KG1 (cell line): ENCODE data around the gene YWHAQ.
A peak's percentile ranks its signal among the peaks of the same experiment; 100 is the strongest.
"Not testable (repeated sequence)": the region's sequence is repeated elsewhere in the genome, so short reads cannot be mapped to it uniquely, and the experiment has no call there.

Experiments
- DNase-seq: peaks from one replicate; lab custom pipeline; 2025; lab: John Stamatoyannopoulos, UW

The YWHAQ gene

DNA sequence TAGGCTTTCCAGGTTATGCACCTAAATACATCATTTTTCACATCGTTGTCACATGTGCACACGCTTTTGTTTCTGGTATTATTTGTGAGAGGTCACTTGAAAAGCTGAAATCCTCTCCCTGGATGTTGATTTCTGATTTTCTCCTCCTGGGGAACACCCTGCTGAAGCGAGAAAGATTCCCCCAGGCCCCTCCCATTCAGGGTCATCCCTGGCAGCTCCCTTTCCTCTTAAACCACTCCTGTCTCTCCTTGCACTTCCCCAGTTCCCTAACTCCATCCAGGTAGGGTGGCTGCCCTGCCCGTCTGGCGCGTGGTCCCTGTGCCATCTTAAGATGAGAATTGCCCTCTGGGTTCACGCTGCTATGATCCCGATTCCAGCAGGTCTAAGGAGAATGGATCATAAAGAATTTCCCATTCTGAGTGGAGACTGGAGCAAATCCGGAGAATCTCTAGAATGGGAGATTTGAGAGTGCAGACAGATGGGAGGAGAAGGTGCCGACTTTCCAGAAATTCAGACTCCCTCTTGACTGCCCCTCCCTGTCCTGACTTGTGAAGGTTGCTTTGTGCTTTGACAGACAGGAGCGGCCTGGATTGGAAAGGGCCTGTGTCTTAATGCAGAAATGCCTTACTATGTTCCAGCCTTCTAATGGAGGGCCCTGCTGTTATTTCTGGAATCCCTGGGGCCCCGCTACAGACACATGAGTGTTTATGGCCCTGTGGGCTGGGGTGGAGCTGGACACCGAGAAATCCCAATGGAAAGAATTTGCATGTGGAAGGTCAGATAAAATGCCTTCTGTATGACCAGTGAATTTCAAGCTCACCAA, 1.3 kb upstream of the YWHAQ start:
- no peak for DNase-seq

DNA sequence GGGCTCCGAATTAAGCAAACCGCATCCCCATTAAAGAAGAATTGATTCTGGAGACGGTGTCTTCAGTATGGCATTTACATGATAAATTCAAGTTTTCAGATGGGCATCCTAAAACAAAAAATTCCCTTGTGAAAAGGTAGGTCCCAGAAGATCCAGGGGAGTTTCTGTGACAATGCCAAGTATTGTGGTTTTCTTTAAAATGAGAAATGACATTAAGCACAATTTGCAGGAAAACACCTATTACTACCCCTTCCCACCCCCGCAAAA, 689 bp upstream of the YWHAQ start:
- DNase-seq = no peak

- DNase-seq = no peak
These were observed 571 bp downstream of the YWHAQ start for GRCh38 chr2:9630117-9630735.

GRCh38 chr2:9629222-9630116, 1.3 kb downstream of the YWHAQ start:
- DNase-seq = peak; percentile 33

- no peak for DNase-seq
These were observed 3.5 kb downstream of the YWHAQ start for GRCh38 chr2:9627310-9627709.

GRCh38 chr2:9623151-9623550, 7.6 kb downstream of the YWHAQ start:
- DNase-seq = no peak

GRCh38 chr2:9621655-9622054, 9.1 kb downstream of the YWHAQ start:
- not testable (repeated sequence) for DNase-seq

- no peak for DNase-seq
These were observed 12.4 kb downstream of the YWHAQ start for GRCh38 chr2:9618410-9618809.

DNA sequence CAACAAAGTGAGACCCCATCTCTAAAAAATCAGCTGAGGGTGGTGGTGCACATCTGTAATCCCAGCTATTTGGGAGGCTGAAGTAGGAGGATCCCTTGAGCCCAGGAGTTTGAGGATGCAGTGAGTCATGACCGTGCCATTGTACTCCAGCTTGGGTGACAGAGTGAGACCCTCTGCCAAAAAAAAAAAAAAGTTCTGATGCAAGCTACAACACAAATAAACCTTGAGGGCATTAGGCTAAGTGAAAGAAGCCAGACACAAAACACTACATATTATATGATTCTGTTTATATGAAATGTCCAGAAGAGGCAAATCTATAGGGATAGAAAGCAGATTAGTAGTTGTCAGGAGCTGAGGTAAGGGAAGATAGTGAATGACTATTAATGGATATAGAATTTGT, 13.0 kb downstream of the YWHAQ start:
- no peak for DNase-seq

GRCh38 chr2:9617296-9617695, 13.5 kb downstream of the YWHAQ start:
- DNase-seq = no peak

DNA sequence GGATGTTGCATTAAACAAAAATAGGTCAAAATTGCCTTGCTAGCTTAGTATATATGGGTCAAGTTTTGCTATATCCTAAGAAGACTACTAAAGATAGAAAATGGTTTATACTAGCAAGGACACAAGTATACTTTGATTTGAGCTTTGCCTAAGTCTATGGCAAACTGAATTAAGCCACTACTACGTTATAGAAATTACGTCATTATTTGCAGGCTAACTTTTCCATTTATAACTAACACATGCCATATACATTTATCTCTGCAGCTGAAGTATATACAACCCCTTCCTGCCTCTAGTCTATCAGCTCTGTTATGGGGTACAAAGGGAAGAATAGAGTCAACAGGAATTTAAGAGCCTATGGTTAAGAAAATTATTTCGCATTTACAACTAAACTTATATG, 16.2 kb downstream of the YWHAQ start:
- no peak for DNase-seq

GRCh38 chr2:9613291-9613690, 17.5 kb downstream of the YWHAQ start:
- no peak for DNase-seq

GRCh38 chr2:9611549-9611912, 19.3 kb downstream of the YWHAQ start:
- not testable (repeated sequence) for DNase-seq

DNA sequence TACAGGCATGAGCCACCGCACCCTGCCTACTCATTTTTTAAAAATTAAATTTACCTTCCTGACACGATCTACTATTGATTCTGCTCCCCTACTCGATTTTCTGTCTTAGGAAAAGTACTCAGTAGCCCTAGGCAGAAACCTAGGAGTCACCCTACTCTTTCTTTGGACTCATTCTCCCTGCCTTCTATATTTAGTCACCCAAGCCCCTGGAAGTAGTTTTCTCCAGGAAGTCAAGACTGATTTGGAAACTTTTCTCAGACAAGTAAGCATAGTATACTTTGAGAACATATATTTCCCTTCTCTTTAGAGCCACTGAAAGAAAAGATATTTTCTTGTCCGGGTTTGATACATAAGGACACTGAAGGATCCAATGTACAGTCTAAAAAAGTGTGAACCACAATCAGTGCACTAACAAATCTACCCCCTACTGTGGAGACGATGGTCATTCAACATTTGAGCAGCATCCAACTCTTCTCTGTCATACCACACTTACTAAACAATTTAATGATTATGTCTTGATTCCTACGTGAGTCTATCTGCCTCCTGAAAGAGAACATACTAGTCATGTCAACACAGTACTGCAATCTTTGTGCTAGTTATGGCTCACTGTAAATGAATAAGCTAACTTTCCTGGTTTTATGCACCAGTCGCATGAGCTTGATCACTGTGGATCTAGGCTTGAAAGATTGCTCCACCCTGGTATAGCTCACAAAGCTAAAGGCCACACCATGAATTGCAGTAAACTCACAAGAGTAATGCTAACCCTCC, 19.8 kb downstream of the YWHAQ start:
- DNase-seq = no peak

- DNase-seq = not testable (repeated sequence)
These were observed 22.3 kb downstream of the YWHAQ start for GRCh38 chr2:9608491-9608890.

- DNase-seq = no peak
These were observed 28.4 kb downstream of the YWHAQ start for GRCh38 chr2:9602412-9602811.

GRCh38 chr2:9601397-9601796, 29.4 kb downstream of the YWHAQ start:
- no peak for DNase-seq

GRCh38 chr2:9599430-9599829, 31.4 kb downstream of the YWHAQ start:
- DNase-seq = no peak

- no peak for DNase-seq
These were observed 34.0 kb downstream of the YWHAQ start for GRCh38 chr2:9596621-9597311.

DNA sequence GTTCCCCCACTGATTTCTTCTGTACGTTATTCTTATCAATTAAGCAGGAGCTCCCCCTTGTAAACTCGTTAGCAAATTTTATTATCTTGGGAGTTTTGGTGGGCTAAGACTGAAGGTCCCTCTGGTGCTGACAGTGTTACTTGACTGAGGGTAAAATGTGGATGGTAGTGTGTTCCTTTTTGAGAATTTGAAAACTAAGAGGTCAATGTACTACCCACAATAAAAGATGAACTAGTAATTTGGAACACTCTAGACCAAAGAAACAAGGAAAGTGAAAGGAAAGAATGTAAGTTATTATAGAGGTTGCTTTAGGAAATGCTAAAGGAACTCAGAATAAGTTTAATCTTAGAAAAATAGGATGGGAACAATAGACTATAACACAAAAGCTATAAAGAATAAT, 35.1 kb downstream of the YWHAQ start:
- no peak for DNase-seq

- not testable (repeated sequence) for DNase-seq
These were observed 35.5 kb downstream of the YWHAQ start for GRCh38 chr2:9595256-9595655.
